HUDEP-2 (cell line): ENCODE results near the gene ASL.
"Not testable (repeated sequence)": the region's sequence is repeated elsewhere in the genome, so short reads cannot be mapped to it uniquely, and the experiment has no call there.

ENCODE experiments used
- DNase-seq, 76 experiments: peaks; one replicate each; lab custom pipeline; 2025; ENCODE audit not compliant: unreplicated experiment in 76 of 76; lab: John Stamatoyannopoulos, UW

The ASL gene

DNA sequence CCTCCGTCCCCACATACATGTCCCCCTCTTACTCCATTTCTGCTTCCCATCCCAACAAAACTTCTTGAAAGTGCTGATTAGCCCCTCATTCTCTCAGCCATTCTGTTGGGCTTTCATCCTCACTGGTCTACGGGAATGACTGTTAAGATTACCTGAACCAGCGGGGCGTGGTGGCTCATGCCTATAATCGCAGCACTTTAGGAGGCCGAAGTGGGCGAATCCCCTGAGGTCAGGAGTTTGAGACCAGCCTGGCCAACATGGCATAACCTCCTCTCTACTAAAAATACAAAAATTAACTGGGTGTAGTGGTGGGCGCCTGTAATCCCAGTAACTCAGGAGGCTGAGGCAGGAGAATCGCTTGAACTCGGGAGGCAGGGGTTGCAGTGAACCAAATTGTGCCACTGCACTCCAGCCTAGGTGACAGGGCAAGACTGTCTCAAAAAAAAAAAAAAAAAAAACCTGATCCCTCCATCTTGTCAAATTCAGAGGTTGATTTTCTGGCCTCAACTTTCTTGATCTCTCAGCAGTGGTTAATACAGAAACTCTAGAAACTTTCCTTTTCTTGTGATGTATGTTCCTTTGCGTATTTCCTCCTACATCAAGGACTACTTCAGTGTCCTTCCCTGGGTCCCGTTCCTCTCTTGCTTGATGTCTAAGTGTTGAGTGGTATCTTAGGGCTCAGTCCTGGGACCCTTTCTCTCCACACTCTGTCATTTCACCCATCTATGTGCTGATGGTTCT is 41.2 kb downstream of the ASL start:
- DNase-seq, result not testable (repeated sequence)

DNA sequence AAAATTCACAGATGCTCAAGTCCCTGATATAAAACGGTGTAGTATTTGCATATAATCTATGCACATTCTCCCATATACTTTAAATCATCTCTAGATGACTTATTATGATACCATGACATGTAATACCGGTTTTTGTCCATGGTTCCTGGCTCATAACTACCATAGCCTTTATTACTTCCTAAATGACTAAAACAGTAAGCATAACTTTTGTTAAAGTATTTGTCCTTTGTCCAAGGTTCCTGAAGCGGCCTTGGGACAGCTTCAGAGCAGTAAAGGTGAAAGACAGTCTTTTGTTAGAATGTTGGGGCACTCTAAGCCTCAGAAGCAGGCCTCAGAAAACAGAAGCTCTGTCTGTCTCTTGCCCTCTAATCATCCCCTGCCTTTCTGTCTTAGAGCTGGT is 43.0 kb downstream of the ASL start:
- no peak for DNase-seq

DNA sequence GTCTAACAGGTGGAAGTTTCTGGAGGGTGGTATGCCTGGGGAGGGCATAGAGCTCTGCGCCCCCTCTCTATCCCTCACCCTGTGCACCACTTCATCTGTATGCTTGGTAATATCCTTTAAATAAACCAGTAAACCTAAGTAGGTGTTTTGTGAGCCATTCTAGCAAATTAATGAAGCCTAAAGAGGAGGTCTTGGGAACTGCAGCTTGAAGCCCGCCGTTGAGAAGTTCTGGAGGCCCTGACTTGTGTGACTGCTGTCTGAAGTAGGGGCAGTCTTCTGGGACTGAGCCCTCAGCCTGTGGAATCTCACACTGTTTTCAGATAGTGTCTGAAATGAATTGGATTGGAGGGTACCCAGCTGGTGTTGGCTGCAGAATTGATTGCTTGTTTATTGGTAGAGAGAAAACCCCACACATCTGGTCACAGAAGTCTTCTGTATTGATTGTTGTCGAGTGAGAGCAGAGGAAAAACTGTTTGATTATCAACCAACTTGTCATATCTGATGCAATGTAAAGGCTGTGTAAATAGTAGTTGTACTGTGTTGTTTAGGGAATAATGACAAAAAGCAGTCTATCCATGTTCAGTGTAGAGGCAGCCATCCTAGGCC is 43.7 kb downstream of the ASL start:
- no peak for DNase-seq

DNA sequence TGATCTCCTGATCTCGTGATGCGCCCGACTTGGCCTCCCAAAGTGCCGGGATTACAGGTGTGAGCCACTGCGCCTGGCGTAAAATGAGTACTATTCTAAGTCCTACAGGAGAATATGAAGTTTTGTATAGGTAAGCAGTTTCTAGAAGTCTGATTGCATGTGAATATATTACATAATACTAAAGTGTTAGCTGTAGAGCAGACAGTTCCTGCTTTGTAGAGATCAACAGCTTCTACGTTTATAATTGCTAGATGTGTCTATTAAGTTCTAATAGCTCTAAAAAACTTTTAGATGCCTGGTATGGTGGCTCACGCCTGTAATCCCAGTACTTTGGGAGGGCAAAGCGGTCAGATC is 47.5 kb downstream of the ASL start:
- no peak for DNase-seq

DNA sequence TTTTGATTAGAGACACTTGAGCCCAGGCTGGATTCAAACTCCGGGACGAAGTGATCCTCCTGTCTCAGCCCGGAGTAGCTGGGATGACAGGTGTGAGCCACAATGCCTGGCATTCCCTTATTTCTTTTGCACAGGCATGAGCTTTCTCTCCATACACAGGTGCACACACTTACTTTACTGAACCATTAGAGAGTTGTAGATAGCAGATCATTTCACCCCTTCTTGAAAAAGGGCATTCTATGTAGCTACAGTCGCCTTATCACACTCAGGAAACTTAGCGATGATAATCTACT is 48.9 kb downstream of the ASL start:
- DNase-seq, result not testable (repeated sequence)

DNA sequence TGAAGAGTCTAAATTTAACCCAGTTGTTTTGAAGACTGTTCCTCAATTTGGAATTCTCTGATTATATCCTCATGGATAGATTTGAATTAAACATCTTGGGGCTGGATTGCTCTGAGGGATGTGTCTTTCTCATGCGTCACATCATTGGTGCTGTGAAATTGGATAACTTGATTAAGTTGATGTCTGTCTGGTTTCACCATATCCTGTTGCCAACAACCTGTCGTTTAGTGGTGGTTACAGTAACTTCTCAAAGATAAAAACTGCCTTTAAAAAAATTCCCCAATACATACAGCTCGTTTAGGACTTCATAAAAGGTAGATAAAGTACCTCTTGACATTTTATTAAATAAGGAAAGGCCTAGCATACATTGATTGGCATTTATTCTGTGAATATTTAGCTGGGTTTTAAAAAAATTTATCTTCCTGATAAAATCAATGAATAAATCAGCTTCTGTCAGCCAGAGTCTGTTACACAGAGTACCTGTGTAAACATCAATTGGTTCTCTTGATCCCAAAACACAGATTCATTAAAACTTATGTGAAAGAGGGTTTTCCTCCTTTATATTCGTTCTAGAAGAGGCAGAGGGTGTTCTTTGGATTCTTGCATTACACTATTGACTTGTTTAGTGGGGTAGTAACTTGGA is 49.6 kb downstream of the ASL start:
- DNase-seq, result no peak

DNA sequence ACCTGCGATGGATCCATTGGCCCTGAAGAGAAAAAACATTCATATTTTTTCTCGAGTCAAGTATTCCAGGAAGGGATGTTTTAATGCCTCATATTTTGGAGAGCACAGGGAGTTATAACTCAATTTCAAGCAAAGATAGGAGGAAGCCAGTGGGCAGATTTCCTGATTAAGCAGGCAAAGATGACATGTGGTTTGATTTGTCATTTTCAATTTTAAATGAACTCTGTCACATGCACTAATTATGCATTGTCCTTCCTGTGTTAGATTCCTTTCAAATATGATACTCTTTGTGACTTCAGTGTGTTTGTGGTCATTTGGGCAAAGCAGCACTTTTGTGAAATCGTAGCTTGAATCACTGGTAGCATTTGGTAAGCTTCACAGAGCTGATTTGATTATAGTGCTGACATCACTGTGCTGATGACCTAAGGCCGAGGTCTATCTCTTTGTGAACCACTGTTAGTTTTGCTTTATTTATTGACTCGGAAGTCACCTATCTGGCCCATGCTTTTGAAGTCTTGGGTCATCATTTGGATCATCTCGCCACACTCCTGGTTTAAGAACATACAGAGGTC is 50.2 kb downstream of the ASL start:
- not testable (repeated sequence) for DNase-seq

DNA sequence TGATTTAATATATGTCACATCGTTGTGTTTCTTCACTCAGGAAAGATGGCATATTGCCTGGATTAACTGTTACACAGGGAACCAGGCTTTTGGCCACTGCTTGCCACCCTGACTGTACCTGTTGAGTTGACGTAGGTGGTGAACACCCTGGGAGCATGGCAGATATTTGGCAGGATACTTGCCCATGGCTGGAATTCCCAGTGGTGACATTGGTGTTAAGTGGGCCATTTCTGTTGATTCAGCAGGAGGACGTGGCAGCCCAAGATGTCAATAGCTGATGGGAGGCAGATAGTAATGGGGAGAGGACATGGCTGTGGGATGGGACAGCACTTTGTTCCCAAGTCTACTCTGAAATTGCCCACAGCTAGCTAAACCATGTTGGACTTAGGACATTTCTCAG is 51.6 kb downstream of the ASL start:
- DNase-seq, result not testable (repeated sequence)

DNA sequence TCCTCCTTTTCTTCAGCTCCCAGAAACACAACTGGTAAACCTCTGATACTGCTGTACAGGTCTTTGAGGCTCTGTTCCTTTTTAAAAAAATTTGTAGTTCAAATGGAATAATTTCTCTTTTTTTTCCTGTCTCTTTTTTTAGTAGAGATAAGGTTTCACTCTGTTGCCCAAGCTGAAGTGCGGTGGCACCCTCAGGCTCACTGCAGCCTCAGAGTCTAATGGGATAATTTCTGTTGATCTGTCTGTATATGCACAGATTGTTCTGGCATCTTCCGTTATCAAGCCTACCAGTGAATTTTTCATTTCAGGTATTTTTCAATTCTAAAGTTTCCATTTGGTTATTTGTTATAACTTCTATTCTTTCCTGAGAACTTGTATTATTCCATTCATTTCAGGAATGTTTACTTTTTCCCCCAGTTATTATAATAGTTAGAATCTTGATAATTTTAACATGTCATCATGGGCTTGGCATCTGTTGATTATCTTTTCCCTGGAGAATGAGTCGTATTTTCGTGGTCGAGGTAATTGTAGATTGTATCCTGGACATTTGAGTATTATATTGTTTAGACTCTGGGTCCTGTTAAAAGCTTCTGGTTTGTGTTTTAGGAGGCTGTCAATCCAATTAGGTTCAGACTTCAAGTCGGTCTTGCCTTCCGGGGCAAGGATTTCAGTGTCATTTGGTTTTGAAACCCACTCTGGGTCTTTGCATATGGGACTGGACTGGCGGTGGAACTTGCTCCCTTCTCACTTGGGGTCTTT is 63.6 kb downstream of the ASL start:
- DNase-seq, result no peak

DNA sequence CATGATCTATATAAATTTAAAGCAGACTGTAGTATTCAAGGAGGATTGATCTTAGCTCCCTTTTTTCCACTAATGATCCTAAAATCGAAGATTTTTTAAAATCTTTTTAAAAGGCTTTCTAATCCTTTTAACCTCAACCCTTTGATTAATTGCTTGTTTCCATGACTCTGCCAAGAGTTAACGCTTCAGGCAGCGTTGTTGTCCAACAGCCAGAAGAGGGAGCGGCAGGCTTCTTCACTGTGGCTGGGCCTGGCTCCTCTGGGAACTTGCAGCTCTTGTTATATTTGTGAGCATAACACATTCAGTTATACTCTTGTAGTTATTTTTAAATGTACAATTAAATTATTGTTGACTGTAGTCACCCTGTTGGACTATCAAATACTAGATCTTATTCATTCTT is 65.3 kb downstream of the ASL start:
- peak in 2 of 76 experiments; percentile 8 to 13 for DNase-seq

DNA sequence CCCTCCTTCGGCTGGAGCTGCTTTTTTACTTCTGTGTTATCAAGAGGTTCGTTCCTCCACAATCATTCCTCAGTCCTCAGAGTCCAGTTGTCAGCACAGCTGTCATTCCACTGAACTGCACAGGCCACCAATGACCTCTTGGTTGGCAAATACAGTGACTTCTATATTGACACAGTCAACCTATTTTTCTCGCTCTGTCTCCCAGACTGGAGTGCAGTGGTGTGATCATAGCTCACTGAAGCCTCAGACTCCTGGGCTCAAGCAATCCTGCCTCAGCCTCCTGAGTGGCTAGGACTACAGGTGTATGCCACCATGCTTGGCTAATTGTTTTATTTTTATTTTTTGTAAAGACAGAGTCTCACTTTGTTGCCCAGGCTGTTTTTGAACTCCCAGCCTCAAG is 66.7 kb downstream of the ASL start:
- DNase-seq, result no peak

DNA sequence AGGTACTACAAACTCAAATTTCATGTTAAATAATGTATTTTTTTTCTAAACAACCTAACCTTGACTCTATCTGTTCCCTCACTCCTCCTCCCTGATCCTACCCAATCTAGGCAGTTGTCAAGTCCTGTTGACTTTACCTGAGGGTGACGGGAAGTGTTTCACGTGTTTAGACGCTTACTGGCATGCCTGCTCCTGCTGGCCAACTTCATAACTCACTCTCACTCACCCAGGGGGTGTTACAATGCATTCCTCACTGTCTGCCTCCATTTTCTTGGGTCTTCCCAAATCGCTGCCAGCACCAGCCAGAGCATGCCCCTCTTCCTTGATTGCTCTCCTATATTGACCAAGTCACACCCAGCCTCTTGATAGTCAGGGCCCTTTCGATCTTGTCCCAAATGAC is 67.4 kb downstream of the ASL start:
- DNase-seq, result no peak
